ENCODE results near the gene STK39.

- TF ChIP-seq CTCF (conservative IDR thresholded peaks at IDR 0.05 in 1 of 2, IDR thresholded peaks at IDR 0.05 in 1 of 2; ENCODE audit: low read depth in 1 of 2, low read length in 2 of 2) (no peak), EZH2 (IDR thresholded peaks at IDR 0.05; ENCODE audit: low read length, missing control alignments) (no peak)
Measured at GRCh38 chr2:168047091-168047690, 200.2 kb downstream of the STK39 start.

All from fibroblast of lung (primary cell).